ENCODE measurements around the gene ZNF513. TPM values are rescaled to one million over a fixed set of nuclear protein-coding genes. Genes with fewer than 3 reads are reported as not detected.

The ZNF513 gene
- total RNA-seq, 1 experiment from 2014 or later: 23.6 TPM

DNA sequence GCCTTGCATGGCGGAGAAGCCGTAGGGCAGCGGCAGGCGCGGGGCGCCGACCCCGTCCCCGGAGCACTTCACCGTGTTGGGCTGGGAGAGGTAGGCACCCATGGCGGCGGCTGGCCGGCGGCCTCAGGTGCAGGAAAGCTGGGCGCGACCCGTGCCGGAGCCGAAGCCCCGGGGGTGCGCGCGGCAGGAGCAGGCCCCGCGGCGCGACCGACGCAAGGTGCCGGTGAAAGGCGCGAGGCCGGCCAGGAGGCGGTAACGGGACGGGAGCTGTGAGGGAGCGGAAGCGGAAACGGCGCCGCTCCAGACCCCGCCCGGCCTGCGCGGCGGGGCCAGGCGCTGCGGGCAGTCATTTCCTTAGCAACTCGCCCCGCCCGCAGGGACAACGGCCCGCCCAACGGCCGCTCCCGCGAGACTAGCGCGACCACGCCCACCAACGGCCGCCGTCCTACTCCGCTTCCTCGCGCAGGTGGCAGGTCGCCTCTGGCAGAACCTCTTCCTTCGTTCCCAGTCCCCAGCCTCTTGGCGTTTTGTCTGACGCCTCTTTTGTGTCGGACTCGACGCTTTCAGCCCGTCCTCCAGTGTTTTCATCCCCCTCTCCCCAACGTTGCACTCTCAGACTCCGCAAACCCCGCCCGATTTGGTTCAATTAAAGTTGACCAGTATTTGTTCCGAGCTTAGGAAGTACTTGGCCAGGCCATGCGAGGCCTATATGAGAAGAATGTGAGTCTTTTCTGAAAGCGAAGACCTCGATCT is 29.0 kb upstream of the ZNF513 start, which contains the start of gene PPM1G (continued):
- TF ChIP-seq ATF6 (CRISPR knock-in tag; IDR thresholded peaks at IDR 0.05) (no peak), ESRRA (CRISPR knock-in tag; IDR thresholded peaks at IDR 0.05; ENCODE audit: borderline replicate concordance) (peak; percentile 89; the same call in 1 of the 2 replicates), NFE2L1 (CRISPR knock-in tag; IDR thresholded peaks at IDR 0.05) (no peak), RORB (CRISPR knock-in tag; IDR thresholded peaks at IDR 0.05) (no peak), GTF2I (CRISPR knock-in tag; conservative IDR thresholded peaks at IDR 0.05) (no peak), MXD4 (CRISPR knock-in tag; IDR thresholded peaks at IDR 0.05; ENCODE audit: borderline replicate concordance) (no peak), ZNF263 (CRISPR knock-in tag; IDR thresholded peaks at IDR 0.05; ENCODE audit: low read depth) (no peak), TP53 (CRISPR knock-in tag; IDR thresholded peaks at IDR 0.05) (peak; percentile 70; the same call in 1 of the 2 replicates), ZNF281 (CRISPR knock-in tag; IDR thresholded peaks at IDR 0.05) (peak; percentile 49; the same call in 1 of the 2 replicates), CREM (CRISPR knock-in tag; IDR thresholded peaks at IDR 0.05) (peak; percentile 76), ZNF423 (CRISPR knock-in tag; IDR thresholded peaks at IDR 0.05) (peak; percentile 61; the same call in 1 of the 2 replicates), ZNF232 (CRISPR knock-in tag; IDR thresholded peaks at IDR 0.05) (peak; percentile 87; the same call in 1 of the 2 replicates), GRHL2 (CRISPR knock-in tag; IDR thresholded peaks at IDR 0.05; ENCODE audit: insufficient replicate concordance, severe bottlenecking) (no peak), HMGA2 (CRISPR knock-in tag; IDR thresholded peaks at IDR 0.05) (no peak), TEAD4 (CRISPR knock-in tag; IDR thresholded peaks at IDR 0.05) (no peak), SMAD3 (CRISPR knock-in tag; IDR thresholded peaks at IDR 0.05; ENCODE audit: borderline replicate concordance) (0 out of 2 replicates have a peak, but pooled peaks have one; percentile 39), ZNF138 (CRISPR knock-in tag; conservative IDR thresholded peaks at IDR 0.05) (0 out of 2 replicates have a peak, but pooled peaks have one; percentile 7)
- TF ChIP-seq, protein P1, sequence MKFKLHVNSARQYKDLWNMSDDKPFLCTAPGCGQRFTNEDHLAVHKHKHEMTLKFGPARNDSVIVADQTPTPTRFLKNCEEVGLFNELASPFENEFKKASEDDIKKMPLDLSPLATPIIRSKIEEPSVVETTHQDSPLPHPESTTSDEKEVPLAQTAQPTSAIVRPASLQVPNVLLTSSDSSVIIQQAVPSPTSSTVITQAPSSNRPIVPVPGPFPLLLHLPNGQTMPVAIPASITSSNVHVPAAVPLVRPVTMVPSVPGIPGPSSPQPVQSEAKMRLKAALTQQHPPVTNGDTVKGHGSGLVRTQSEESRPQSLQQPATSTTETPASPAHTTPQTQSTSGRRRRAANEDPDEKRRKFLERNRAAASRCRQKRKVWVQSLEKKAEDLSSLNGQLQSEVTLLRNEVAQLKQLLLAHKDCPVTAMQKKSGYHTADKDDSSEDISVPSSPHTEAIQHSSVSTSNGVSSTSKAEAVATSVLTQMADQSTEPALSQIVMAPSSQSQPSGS (CRISPR knock-in tag; IDR thresholded peaks at IDR 0.05; ENCODE audit: borderline replicate concordance, low read depth): 0 out of 2 replicates have a peak, but pooled peaks have one; percentile 73
- TF ChIP-seq, protein P2, sequence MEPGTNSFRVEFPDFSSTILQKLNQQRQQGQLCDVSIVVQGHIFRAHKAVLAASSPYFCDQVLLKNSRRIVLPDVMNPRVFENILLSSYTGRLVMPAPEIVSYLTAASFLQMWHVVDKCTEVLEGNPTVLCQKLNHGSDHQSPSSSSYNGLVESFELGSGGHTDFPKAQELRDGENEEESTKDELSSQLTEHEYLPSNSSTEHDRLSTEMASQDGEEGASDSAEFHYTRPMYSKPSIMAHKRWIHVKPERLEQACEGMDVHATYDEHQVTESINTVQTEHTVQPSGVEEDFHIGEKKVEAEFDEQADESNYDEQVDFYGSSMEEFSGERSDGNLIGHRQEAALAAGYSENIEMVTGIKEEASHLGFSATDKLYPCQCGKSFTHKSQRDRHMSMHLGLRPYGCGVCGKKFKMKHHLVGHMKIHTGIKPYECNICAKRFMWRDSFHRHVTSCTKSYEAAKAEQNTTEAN (CRISPR knock-in tag; IDR thresholded peaks at IDR 0.05): peak; percentile 20; the same call in 1 of the 2 replicates
- TF ChIP-seq, protein P3, sequence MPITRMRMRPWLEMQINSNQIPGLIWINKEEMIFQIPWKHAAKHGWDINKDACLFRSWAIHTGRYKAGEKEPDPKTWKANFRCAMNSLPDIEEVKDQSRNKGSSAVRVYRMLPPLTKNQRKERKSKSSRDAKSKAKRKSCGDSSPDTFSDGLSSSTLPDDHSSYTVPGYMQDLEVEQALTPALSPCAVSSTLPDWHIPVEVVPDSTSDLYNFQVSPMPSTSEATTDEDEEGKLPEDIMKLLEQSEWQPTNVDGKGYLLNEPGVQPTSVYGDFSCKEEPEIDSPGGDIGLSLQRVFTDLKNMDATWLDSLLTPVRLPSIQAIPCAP (CRISPR knock-in tag; IDR thresholded peaks at IDR 0.05): no peak
- TF ChIP-seq, protein P4, sequence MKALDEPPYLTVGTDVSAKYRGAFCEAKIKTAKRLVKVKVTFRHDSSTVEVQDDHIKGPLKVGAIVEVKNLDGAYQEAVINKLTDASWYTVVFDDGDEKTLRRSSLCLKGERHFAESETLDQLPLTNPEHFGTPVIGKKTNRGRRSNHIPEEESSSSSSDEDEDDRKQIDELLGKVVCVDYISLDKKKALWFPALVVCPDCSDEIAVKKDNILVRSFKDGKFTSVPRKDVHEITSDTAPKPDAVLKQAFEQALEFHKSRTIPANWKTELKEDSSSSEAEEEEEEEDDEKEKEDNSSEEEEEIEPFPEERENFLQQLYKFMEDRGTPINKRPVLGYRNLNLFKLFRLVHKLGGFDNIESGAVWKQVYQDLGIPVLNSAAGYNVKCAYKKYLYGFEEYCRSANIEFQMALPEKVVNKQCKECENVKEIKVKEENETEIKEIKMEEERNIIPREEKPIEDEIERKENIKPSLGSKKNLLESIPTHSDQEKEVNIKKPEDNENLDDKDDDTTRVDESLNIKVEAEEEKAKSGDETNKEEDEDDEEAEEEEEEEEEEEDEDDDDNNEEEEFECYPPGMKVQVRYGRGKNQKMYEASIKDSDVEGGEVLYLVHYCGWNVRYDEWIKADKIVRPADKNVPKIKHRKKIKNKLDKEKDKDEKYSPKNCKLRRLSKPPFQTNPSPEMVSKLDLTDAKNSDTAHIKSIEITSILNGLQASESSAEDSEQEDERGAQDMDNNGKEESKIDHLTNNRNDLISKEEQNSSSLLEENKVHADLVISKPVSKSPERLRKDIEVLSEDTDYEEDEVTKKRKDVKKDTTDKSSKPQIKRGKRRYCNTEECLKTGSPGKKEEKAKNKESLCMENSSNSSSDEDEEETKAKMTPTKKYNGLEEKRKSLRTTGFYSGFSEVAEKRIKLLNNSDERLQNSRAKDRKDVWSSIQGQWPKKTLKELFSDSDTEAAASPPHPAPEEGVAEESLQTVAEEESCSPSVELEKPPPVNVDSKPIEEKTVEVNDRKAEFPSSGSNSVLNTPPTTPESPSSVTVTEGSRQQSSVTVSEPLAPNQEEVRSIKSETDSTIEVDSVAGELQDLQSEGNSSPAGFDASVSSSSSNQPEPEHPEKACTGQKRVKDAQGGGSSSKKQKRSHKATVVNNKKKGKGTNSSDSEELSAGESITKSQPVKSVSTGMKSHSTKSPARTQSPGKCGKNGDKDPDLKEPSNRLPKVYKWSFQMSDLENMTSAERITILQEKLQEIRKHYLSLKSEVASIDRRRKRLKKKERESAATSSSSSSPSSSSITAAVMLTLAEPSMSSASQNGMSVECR (CRISPR knock-in tag; IDR thresholded peaks at IDR 0.05; ENCODE audit: borderline replicate concordance): no peak
- TF ChIP-seq, protein P5, sequence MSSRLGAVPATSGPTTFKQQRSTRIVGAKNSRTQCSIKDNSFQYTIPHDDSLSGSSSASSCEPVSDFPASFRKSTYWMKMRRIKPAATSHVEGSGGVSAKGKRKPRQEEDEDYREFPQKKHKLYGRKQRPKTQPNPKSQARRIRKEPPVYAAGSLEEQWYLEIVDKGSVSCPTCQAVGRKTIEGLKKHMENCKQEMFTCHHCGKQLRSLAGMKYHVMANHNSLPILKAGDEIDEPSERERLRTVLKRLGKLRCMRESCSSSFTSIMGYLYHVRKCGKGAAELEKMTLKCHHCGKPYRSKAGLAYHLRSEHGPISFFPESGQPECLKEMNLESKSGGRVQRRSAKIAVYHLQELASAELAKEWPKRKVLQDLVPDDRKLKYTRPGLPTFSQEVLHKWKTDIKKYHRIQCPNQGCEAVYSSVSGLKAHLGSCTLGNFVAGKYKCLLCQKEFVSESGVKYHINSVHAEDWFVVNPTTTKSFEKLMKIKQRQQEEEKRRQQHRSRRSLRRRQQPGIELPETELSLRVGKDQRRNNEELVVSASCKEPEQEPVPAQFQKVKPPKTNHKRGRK (CRISPR knock-in tag; IDR thresholded peaks at IDR 0.05; ENCODE audit: borderline replicate concordance): no peak

Measured in WTC11 (cell line).